22Rv1 (cell line): ENCODE measurements around the gene ALX4.

ENCODE experiments used
- ZFX ChIP-seq: fragments of 450-650 bp; IDR thresholded peaks from 2 replicates; pipeline ENCODE4 v1.6.1; 2017; ENCODE audit warnings: antibody characterized with exemption, borderline replicate concordance
- TF ChIP-seq, protein P1 (sequence below): fragments of 450-650 bp; IDR thresholded peaks from 2 replicates; pipeline ENCODE4 v1.5.1; 2017; ENCODE audit warnings: mild to moderate bottlenecking

DNA sequence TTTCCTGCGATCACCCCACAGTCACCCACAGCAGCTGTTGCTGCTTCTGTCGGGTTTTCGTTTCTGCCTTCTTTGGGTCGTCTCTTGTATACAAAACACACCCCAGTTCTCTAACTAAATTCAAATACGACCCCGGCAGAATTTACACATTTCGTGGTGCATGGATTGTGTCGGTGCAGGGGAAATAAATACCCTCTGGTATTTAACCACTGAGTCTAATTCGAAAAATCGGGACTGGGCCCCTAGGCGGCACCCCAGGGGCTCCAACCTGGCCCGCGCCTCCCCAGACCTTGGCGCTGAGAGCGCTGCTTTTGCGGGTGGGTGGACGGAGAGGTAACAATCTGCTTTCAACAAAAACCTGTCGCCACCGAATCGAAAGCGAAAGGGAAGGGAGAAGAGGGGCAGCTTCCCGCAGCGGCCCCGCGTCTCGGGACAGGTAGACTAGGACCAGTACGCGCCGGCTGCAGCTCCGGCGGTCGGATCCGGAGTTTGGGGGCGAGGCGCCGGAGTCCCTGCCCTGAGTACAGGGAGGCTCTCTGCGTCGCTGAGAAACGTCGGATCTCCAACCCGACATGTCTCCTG, 4.4 kb downstream of the ALX4 start:
- TF ChIP-seq, protein P1, sequence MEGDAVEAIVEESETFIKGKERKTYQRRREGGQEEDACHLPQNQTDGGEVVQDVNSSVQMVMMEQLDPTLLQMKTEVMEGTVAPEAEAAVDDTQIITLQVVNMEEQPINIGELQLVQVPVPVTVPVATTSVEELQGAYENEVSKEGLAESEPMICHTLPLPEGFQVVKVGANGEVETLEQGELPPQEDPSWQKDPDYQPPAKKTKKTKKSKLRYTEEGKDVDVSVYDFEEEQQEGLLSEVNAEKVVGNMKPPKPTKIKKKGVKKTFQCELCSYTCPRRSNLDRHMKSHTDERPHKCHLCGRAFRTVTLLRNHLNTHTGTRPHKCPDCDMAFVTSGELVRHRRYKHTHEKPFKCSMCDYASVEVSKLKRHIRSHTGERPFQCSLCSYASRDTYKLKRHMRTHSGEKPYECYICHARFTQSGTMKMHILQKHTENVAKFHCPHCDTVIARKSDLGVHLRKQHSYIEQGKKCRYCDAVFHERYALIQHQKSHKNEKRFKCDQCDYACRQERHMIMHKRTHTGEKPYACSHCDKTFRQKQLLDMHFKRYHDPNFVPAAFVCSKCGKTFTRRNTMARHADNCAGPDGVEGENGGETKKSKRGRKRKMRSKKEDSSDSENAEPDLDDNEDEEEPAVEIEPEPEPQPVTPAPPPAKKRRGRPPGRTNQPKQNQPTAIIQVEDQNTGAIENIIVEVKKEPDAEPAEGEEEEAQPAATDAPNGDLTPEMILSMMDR = no peak
- no peak for TF ChIP-seq ZFX
